Stomach (tissue), 4 donors: ENCODE results near the gene CADM2.

ENCODE experiments used
- EP300 ChIP-seq: sonication (generic); formaldehyde crosslinking; IDR thresholded peaks from one replicate; pipeline ENCODE4 v1.6.1; 2017; ENCODE audit warnings: antibody characterized with exemption
- POLR2AphosphoS5 ChIP-seq, 3 donors: sonication (generic); formaldehyde crosslinking; IDR thresholded peaks; one replicate each; pipeline ENCODE4 v1.6.1; 2016; ENCODE audit warnings: antibody characterized with exemption in 3 of 3
- TF ChIP-seq, protein P1 (sequence below), 7 experiments: fragments of 450-650 bp in 4 of 7; fragments of 200-600 bp in 3 of 7; sonication (generic) in 3 of 7; IDR thresholded peaks; one replicate each; pipeline ENCODE4 v1.5.1; 2016 to 2019; ENCODE audit warnings: antibody characterized with exemption in 7 of 7, control low read depth in 2 of 7, mild to moderate bottlenecking in 1 of 7

DNA sequence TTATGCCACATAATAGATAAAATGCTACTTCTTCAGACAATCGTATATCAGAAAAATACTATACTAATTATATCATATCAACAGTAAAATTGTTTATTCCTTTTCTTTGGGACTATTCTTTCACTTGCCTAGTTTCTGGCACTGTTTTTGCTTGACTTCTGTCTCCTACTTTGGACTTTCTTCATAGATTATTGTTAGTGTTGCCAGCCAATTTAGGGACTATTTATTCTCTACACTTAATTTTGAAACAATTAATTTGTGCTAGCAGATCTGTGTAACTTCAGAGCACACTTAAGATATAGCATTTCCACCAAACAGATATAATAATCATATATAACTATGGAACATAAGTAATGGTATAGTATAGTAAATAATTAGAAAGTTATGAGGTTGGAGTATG is 305.6 kb downstream of the CADM2 start:
- no peak for TF ChIP-seq POLR2AphosphoS5 (IDR thresholded peaks at IDR 0.05)
- TF ChIP-seq, protein P1, sequence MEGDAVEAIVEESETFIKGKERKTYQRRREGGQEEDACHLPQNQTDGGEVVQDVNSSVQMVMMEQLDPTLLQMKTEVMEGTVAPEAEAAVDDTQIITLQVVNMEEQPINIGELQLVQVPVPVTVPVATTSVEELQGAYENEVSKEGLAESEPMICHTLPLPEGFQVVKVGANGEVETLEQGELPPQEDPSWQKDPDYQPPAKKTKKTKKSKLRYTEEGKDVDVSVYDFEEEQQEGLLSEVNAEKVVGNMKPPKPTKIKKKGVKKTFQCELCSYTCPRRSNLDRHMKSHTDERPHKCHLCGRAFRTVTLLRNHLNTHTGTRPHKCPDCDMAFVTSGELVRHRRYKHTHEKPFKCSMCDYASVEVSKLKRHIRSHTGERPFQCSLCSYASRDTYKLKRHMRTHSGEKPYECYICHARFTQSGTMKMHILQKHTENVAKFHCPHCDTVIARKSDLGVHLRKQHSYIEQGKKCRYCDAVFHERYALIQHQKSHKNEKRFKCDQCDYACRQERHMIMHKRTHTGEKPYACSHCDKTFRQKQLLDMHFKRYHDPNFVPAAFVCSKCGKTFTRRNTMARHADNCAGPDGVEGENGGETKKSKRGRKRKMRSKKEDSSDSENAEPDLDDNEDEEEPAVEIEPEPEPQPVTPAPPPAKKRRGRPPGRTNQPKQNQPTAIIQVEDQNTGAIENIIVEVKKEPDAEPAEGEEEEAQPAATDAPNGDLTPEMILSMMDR (IDR thresholded peaks at IDR 0.05): no peak
- TF ChIP-seq EP300: no peak
